HG03025 (cell line): ENCODE measurements around the gene ZMYND11.
"Not testable (repeated sequence)": the region's sequence is repeated elsewhere in the genome, so short reads cannot be mapped to it uniquely, and the experiment has no call there.

Experiments used
- ATAC-seq: cut with Tn5 transposase; IDR thresholded peaks from one replicate; pipeline ENCODE4 v1.9.1; 2021; ENCODE audit warnings: mild to moderate bottlenecking, moderate library complexity; ENCODE audit not compliant: unreplicated experiment, low FRiP score

Gene ZMYND11

DNA sequence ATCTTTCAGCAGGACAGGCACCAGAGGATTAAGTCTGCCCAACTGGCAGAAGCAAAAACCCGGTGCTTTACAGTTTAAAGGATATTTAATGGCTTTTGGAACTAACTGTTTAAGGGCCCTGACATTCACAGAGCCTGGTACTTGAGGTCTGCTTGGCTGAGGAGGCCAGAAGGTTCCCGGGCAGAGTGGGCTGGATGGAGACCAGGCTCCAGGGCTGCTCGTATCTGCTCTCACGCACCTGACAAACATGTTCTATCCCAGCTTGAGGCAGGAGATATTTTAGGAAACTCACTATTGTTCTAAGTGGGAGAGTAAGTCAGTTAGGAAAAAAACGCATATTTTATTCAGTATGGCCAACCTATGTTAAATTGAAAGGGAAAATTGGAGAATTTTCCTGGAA lies 143.5 kb downstream of the ZMYND11 start:
- no peak for ATAC-seq

GRCh38 chr10:279232-279631 lies 144.0 kb downstream of the ZMYND11 start:
- no peak for ATAC-seq

DNA sequence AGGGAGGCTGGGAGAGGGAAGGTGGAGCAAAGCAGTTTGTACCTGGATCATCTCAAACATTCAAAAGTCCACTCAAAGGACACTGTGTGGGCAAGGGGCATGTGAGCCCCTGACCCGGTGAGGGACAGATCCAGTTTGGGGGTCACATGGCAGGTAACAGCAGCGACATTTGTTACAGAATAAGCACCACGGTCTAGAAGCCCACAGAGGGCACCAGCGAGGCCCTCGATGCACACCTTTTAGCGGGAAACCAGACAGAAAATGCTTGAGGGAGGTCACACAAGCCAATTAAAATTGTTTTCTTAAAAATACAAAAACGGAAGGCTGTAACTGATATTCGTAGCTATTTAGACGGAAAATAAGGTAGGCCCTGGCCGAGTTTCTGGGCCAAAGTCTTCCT lies 144.4 kb downstream of the ZMYND11 start:
- no peak for ATAC-seq

- ATAC-seq = no peak
These were observed 147.3 kb downstream of the ZMYND11 start for GRCh38 chr10:282294-283139.

- ATAC-seq = no peak
These were observed 147.9 kb downstream of the ZMYND11 start for GRCh38 chr10:283140-283479.

- ATAC-seq = peak; percentile 75
These were observed 148.7 kb downstream of the ZMYND11 start for GRCh38 chr10:283916-284356.

DNA sequence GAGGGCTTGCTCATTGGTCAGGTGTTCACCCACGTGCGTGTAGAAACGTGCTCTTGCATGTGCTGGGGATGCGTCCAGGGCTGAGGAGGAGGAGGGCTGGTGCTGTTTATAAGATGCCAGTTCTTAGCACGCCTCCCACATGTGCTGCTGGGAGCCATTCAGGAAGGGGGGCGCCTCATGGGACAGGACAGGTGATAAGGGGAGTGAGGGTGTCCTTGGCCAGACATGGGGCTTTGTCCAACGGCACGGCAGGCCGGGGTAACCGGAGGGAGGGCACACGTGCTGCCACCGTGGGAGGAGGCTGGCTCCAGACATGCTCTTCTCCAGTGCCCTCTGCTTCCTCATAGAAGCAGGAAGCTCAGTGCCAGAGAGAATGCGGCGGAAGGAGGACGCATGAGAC lies 150.0 kb downstream of the ZMYND11 start:
- no peak for ATAC-seq

GRCh38 chr10:287026-287709 lies 151.9 kb downstream of the ZMYND11 start:
- no peak for ATAC-seq

- no peak for ATAC-seq
These were observed 152.6 kb downstream of the ZMYND11 start for GRCh38 chr10:287814-288213.

GRCh38 chr10:288316-289200 lies 153.3 kb downstream of the ZMYND11 start:
- no peak for ATAC-seq

DNA sequence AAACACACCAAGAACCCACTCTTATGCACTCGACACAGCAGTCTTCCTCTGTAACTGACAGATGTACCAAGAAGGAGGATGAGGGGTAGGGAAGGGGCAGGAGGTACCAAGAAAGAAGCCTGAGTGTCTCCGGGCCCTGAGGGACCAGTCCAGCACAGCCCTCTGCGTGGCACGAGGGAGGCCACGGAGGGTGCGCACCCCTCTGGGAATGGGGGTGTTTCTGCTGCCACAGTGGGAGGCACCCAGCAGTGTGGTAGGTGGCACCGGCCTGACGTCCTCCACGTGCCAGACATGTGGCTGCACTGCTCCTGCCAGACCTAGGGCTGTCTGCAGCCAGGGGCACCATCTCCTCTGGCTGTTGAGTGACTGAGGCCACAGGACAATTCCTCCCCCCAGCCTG lies 154.3 kb downstream of the ZMYND11 start:
- no peak for ATAC-seq

- no peak for ATAC-seq
These were observed 154.9 kb downstream of the ZMYND11 start for GRCh38 chr10:290026-290725.

DNA sequence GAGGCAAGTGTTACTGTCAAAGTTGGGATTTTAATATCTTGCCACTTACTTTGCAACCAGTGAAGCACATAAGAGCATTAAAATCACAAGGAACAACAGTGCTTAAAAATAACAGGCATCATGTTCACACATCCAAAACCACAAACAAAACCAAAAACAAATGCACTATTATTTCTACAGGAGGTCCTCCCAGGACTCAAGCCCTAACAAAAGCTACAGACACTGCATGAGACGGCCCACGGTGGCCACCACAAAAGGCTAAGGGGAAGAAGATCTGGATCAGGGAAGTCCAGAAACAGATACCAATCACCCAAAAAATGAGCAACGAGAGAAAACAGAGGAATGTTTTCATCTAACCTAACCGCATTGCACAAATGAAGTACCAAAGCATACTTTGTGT lies 158.4 kb downstream of the ZMYND11 start:
- no peak for ATAC-seq

- no peak for ATAC-seq
These were observed 162.3 kb downstream of the ZMYND11 start for GRCh38 chr10:297567-297966.

GRCh38 chr10:298033-298432 lies 162.8 kb downstream of the ZMYND11 start:
- no peak for ATAC-seq

GRCh38 chr10:299512-299911 lies 164.3 kb downstream of the ZMYND11 start:
- peak; percentile 43 for ATAC-seq

DNA sequence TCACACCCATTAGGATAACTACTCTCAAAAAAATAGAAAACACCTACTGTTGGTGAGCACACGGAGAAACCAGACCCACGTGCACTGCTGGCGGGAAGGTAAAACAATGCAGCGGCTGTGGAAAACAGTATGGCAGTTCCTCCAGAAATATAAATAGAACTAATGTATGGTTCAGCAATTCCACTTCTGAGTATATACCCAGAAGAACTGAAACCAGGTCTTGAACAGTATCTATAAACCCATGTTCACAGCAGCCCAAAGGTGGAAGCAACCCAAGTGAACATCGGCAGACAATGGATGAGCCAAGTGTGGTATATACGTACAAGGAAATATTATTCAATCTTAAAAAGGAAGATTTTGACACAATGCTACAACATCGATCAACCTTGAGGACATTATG lies 164.7 kb downstream of the ZMYND11 start:
- ATAC-seq = peak; percentile 63

- not testable (repeated sequence) for ATAC-seq
These were observed 165.3 kb downstream of the ZMYND11 start for GRCh38 chr10:300580-300979.

DNA sequence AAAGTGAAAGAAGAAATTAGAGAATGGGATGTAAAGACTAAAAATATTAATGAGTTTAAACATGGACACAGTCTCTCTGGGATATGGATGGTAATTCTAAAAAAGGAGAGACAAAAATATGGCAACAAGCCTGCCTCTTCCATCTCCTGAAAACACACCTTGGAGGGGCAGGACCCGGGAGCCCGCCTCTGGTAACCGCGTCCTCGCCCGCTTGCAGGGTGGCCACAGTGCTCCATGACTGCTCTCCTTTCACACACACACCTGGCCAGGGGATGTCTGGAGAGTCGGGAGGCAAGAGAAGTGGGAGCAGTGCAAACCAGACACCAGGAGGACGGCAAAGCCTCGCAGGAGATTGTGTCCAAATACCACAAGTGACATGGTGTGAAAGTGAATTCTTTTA lies 166.3 kb downstream of the ZMYND11 start:
- no peak for ATAC-seq
